HG03060 (cell line): Measurements from ENCODE around the gene PAXX.
A peak's percentile ranks its signal among the peaks of the same experiment; 100 is the strongest.

Source experiments
- ATAC-seq: cut with Tn5 transposase; IDR thresholded peaks from one replicate; pipeline ENCODE4 v1.9.1; 2021; ENCODE audit warnings: low read depth, moderate number of reproducible peaks; ENCODE audit not compliant: unreplicated experiment

Gene PAXX

DNA sequence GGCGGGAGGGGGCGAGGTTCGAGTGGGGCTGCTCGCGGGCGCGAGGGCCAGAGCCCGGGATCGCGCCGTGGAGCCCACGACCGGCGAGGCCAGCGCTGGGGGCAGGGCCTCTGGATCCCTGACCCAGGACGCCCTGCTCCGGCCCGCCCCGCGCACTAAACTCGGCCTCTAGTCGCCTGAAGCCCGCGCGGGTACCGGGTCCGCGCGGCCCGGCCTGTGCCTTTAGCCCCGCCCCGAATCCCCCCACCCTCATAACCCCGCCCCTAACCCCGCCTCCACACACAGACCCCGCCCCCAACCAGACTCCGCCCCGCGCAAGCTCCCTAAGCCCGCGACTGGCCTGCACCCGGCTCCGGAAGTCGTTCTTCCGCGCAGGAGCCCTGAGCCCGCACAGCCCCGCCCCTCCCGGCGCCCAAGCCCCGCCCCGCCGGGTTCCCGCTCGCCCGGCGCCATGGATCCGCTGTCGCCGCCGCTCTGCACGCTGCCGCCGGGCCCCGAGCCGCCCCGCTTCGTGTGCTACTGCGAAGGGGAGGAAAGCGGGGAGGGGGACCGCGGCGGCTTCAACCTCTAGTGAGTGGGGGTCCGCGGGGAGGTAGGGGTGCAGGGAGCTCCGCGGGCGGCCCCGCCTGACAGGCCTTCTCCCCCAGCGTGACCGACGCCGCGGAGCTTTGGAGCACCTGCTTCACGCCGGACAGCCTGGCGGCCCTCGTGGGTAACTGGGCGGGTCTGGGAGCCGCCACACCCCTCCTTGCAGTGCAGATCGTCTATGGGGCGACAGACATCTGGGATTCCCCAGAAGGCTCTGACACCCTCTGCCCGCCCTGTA is at the start of gene PAXX:
Gene PAXX (plus strand): TSS at position 430 of the 826 bp plus-strand sequence. CDS start 22 bp downstream, at position 452.
- peak; percentile 52 for ATAC-seq

DNA sequence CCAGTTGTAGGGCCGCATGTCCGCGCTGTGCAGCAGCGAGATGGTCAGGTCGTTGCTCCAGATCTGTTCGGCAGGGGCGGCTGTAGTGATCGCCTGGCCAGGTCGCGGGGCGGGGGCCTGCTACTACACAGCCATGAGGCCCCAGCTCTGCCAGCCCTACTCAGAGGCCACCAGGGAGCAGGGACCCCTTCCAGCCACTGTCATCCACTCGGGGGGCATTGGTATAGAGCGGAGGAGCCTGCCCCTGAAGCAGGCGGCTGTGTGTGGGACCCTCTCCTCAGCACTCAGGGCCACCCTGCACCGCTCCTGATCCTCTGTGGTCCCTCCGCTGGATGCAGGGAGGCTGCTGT is 49.4 kb upstream of the PAXX start:
- no peak for ATAC-seq

DNA sequence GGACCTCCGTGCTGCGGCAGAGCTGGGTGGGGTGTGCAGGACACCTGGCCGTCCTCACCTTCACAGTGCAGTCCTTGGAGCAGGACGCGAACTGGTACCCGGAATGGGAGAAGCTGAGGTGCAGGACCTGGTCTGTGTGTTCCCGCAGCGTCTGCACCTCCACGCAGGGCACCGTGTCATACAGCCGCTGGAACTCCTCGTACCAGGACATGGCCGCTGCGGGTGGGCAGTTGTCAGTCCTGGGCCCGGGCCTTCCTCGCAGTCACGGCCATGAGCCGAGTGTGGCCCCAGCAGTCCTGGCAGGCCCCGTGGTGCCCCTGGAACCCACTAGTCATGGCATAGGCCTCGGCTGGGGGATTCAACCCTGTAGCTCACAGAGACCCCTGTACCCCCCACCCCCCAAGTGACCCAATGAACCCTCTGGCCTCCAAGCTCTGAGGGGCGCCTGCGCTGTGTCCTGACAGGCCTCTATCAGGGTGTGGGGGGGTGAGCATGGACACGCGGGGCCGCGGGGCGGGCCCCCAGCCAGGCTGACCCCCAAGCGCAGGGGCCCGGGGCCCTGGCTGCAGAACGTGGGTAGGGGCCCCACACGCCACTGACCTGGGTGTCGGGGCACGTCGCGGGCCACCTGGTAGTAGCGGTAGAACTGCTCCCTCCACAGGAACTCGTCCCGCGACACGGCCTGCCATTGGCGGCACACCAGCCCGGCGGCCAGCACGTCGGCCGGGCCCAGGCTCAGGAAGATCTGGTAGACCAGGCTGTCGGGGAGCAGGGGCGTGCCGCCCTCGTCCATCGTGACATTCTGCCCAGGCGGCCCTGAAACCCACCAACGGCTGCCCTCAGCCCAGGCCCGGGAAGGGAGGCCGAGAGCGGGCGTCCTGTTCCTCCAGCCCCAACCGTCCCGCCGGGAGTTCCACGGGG is 48.7 kb upstream of the PAXX start:
- peak; percentile 13 for ATAC-seq

GRCh38 chr9:136944212-136944518 is 48.1 kb upstream of the PAXX start:
- peak; percentile 7 for ATAC-seq

DNA sequence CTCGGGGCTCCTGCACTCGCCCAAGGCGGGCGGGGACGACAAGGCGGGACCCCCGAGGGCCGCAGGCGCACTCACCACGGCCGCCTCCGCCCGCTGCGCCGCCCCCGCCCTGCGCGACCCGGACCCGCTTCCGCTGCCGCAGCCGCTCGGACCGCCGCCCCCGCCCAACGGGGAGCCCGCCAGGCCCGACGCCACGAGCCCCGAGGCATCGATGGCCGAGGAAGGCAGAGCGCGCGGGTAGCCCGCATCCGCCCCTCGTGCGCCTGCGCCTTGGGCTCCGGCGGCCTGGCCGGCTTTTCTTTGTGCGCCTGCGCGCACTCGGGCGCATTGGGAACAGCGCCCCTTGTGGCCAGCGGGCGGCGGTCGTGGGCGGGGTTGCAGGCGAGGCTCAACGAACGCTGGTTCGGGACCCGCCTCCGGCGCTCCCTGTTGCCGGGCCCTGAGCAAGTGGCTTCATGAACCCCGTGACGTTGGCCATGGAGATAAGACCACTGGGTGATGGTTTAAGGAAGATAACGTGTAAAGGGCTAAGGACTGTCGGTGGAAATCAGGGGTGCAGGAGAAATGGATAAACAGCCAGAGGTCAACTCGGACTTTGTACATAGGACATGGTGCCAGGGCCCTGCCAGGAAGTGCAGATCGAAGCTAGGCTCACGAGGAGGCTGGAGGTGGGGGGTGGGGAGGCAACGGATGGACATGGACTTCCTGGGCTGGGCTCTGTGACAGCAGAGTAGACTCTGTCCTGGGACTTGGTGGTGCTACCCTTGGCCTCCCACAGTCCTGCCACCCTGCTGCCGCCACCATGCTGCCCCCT is 47.5 kb upstream of the PAXX start, which contains the start of the genes C8G and FBXW5:
Gene C8G (plus strand): TSS at position 725 of the 814 bp plus-strand sequence. CDS start 78 bp downstream, at position 803.
Gene FBXW5 (minus strand): TSS at position 220 of the 814 bp plus-strand sequence. CDS start 655 bp downstream, outside the sequence.
- peak; percentile 62 for ATAC-seq

- ATAC-seq, result no peak
These were observed 46.6 kb upstream of the PAXX start for GRCh38 chr9:136945333-136946227.

DNA sequence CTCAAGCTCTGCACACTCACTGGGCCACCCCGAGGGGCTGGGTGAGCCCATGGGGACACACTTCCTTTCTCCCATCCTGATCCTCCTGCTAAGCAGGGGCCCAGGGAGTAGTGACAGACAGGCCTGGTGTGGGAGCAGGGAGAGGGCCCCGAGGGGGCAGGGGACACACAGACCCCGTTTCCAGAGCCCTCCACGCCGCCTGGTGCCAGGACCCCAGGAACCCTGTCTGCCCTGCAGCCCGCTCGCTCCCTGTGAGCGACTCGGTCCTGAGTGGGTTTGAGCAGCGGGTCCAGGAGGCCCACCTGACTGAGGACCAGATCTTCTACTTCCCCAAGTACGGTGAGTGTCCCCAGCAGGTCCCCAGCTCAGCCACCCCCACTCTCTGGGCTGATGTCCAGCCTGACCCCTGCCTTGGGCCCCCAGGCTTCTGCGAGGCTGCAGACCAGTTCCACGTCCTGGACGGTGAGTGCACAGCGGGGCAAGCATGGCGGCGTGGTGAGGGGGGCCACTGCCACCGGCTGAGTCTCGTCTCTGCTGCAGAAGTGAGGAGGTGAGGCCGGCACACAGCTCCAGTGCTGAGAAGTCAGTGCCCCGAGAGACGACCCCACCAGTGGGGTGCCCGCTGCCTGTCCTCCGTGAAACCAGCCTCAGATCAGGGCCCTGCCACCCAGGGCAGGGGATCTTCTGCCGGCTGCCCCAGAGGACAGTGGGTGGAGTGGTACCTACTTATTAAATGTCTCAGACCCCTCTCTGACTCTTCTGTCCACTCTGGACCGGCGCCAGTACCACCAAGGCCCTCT is 45.8 kb upstream of the PAXX start:
- no peak for ATAC-seq

- no peak for ATAC-seq
These were observed 45.0 kb upstream of the PAXX start for GRCh38 chr9:136947028-136947891.

GRCh38 chr9:136947955-136948510 is 44.2 kb upstream of the PAXX start:
- no peak for ATAC-seq

- no peak for ATAC-seq
These were observed 42.9 kb upstream of the PAXX start for GRCh38 chr9:136949239-136949816.

- ATAC-seq, result peak; percentile 65
These were observed 42.2 kb upstream of the PAXX start for GRCh38 chr9:136949817-136950655.

- no peak for ATAC-seq
These were observed 41.5 kb upstream of the PAXX start for GRCh38 chr9:136950656-136951276.

- no peak for ATAC-seq
These were observed 40.5 kb upstream of the PAXX start, which contains the start of gene LCN12 for GRCh38 chr9:136951541-136952320. Gene LCN12, plus strand, starts transcription at chr9:136952273. Its CDS starts 55 bp downstream, at chr9:136952328.

DNA sequence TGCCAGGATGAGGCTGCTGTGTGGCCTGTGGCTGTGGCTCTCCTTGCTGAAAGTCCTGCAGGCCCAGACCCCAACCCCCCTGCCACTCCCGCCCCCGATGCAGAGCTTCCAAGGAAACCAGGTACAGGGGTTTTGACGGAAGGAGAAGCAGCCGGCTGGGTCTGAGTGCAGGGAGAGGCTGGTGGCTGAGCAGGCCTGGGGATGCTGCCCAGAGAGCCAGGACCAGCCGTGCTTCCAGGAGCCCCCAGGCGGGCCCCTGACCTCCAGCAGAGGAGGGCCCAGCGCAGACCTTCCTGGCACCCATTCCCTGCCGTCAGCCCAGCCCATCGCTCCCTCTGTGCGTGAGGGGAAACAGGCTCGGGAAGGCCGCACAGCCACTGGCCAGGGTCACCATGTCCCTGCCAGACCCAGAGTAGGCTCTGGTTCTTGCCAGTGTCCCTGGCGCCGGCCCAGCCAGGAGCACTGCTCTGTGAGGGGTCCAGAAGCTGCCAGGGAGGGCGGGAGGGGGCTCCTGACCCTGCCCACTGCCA is 39.8 kb upstream of the PAXX start:
- no peak for ATAC-seq
